Left forelimb (tissue), 1 donor: ENCODE data around the gene PGS1.

Experiments used
- DNase-seq: peaks from one replicate; pipeline ENCODE4 v3.0.0-alpha.2; 2018; ENCODE audit warnings: low spot score

PGS1 gene

DNA sequence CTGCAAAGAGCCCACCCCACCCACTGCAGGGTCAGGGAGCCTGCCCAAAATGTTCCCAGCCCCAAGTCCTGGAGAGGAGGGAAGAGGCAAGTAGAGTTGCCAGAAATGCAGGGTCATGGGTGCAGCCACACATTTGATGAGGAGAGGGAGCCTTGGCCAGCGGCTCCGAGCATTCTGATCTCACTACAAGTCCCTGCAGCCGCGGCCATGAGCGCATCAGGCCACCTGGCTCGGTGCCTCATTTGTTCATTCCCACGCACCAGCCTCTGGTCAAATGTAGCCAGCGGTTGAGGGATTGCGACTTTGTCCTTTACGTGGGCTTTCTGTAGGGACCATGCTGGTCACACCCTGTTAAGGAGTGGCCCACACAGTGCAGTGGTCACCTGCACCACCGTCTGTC, 48.7 kb downstream of the PGS1 start:
- no peak for DNase-seq

DNA sequence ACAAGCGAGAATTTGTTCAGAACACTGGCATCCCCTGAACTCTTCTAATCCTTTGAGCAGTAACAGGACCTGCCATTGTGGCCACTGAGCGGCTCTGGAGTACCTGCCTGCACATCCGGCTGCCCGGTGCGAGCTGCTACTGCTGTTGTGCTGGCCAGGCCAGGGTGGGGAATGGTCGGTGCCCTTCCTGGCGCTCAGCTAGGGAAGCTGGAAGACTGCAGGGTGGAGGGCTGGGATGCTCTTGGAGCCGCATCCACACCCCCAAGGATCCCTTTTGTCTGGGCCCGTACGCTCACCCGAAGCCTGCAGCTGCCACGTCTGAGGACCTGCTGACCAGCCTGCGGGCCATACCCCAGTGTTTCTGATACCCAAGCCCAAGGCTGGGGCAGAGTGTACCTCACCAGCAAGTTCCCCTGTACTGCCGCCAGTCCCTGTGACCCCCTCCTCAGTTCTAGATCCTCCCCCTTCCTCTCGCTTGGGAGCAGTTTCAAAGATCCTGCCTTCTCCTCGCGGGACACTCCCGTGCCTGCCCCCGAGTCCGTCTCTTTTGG, 49.7 kb downstream of the PGS1 start:
- DNase-seq, result no peak

DNA sequence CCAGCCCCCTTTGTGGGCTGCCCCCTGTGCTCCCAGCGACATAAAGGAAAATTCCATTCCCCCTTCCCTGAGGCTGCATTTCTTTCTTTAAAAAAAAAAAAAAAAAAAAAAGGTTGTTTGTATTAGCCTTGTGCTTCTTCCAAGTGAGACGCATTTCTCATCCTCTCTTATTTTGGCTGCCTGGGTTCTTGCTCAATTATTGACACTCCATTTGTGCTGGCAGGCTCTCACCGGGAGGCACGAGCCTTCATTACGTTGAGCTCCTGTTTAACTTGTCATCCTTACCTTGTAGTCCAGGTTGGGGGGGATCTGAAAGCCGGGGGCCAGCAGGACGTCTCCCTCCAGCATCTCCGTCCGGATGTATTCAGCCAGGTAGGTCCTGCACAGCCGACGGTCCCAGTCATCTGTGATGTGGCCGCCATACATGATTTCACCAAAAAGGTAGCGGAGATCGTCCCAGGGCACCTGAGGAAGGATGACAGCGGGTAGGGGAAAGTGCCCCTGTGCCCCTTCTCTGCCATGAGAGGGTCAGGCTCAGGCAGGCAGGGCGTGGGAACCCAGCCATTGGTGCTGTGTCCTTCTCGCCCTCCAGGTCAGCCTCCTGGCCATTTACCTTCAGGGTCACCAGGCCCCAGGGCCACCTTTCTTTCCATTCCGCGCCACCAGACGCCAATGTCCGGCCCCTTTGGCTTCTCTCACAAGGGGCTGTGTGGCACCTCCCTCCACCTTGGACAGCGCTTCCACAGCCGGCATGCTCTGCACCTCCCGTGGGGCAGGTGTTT, 50.6 kb downstream of the PGS1 start:
- DNase-seq, result no peak

DNA sequence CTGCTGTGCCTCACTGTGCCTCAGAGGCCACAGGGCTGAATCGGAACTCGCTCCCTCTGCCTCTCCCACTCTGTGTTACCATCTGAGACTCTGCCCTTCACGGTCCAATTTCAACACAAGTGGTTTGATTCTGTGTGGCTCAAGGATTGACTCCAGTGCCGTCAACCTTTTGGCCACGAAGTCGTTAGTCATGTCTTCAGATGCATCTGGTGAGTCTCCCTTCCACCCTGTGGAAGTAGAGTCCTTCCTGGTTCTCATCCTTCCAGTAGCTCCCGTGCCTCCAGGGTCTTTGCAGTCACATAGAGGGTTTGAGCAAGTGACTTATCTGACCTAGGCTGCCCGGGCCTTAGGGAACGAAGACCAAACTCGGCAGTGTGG, 51.2 kb downstream of the PGS1 start:
- DNase-seq, result no peak

DNA sequence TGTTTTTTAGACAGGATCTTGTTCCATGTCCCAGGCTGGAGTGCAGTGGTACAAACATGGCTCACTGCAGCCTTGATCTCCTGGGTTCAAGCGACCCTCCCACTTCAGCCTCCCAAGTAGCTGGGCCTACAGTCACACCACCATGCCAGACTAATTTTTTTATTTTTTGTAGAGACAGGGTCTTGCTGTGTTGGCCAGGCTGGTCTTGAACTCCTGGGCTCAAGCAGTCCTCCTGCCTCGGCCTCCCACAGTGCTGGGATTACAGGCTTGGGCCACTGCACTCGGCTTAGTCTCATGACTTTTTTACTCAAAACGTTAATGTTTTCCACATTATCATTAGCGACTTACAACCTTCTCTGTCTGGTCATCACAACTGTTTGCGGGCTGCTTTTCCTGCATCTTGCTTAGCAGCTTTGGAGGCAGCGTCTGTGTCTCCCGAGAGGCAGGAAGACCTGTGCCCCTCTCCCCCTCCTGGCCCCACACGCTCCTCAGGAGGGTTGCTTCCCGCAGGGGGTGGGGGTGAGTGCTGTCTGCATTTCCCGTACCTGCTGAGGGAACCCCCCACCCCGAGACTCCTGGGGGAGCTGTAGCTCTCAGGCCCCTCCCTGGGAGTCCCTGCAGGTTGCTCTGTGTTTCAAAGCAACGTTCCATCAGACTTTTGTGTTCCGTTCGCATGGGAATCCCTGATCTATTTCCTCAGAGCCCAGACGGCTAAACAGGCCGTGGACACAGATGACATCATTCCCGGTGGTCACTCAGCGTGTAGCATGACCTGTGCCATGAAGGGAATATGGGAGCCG, 52.6 kb downstream of the PGS1 start:
- DNase-seq, result no peak

DNA sequence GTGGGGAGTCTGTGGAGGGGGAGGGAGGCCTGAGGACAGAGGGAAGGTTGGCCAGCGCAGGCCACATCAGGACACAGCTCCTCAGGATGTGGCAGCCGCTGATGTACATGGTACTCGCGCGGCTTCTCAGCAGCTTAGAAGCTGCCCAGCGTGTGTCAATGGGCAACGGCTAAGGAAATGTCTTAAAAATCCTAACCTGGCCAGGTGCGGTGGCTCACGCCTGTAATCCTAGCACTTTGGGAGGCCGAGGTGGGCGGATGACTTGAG, 53.2 kb downstream of the PGS1 start:
- no peak for DNase-seq

DNA sequence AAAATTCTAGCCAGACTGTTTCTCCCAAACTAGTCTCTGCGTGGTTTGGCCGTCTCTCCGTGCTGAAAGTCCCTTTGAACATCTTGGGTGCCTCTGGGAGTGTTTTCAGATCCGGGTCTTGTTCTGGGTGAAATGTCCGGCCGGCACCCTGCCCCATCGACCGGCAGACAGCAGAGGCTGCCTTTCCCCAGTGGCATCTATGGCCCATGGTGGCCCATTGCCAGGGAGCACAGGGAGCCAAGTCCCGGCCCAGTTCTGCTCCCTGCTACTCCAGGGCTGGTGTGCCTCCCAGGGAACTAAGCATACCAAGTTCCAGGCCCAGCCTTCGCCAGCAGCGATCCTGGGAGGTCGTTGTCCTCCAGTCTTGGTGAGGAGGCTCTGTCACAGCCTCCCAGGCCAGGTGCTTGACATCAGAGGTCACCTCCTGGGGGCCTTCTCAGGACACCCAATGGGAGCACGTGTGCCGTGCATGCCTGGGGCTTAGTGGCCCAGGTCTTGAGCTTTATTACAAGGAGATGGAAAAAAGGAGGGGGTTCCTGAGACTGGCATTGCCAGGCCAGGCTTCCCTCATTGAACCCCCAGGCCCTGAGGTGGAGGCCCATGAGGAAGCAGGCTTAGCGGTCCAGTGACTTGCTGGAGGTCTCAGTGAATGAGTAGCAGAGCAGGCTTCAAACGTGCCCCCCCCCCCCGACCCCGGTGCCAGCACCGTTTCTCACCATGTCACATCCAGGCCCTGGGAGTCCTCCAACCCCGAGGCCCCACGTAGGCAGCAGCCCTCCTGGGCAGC, 54.0 kb downstream of the PGS1 start:
- DNase-seq, result no peak

DNA sequence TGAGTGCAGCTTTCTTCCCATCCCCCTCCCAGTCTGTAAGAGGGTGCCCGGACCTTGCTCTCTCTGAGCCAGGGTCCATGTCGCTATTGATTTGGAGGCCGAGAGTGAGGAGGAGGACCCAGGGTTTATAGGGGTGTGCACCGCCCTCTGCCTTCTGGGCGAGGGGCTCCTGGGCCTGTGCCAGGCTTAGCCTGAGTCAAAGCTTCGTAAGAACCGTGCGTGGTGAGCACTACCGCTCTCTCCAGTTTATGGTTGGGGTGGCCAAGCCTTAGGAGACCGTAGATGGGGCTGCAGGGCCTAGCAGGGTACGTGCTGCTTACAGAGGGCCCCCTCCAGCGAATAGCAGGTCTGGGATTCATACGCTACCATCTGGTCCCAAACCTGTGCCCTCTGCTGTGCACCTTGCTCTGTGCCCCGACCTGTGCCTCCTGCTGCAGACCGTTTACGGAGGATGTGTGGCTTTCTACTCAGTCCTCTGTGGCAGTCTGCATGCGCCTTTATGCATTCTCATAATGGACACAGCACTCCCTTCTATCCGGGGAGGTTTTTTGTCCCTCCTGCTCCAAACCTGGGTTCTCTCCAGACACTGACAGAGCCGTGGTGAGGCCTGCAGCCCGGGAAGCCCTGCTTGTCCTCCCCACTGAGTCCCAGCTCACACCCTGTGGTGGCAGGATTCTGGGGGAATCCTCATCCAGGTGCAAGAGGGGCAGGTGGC, 54.7 kb downstream of the PGS1 start:
- no peak for DNase-seq

DNA sequence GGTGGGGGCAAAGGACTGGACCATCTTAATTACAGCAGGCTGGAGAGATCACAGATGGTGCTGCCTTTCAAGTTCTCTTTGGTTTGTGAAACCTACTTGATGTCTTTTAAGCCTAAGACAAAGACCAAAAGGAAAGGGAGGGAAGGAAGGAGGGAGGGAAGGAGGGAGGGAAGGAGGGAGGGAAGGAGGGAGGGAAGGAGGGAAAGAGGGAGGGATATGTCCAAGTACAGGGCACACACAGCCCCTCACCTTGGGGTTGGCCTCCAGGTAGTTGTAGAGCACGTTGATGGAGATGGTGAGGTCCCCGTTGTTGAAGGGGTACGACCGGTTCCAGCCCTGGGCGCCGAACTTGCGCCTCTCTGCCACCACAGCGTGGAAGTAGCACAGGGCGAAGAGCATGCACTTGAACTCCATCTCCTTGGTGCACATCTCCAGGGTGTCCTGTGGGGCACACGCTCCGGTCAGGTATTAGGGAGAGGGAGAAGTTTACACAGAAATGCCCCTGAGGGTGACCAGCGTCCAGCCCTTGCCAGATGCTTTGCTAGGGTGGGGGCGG, 55.4 kb downstream of the PGS1 start:
- no peak for DNase-seq

DNA sequence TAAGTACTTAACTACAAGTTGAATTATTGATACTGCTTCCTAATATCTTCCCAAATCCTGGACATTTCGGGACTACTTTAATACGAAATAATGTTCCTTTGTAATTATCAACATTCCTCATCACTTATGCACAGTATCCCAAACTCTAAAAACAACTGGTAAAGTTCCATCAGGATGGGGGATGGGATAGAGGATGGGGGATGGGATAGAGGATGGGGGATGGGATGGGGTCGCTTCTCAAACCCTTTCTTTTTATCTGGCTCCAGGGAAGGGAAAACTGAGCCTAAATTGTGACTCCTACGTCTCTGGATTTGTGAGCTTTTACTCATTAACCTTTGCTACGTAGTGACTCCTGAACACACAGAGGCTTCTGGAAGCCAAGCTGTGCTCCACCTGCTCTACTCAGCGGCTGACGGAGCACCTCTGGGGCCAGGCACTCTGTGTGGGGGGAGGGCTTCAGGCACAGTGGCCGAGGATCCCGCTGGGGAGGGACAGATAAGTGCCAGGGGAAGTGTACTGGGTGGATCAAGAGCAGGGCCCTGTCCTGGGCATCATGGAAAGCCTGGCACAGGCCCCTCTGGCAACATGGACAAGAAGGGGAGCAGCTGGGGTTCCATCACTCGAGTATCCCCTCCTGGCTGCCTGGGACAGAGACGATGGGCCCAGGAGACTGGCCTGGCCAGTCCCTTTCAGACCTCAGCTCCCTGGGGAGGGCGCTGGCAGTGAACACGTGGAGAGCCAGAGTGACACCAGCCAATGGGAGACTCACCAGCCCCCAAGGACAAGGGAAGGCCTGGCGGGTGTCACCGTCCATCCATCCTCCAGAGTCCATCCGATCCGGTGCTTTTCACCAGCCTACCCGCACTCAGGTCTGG, 56.2 kb downstream of the PGS1 start:
- DNase-seq, result no peak

DNA sequence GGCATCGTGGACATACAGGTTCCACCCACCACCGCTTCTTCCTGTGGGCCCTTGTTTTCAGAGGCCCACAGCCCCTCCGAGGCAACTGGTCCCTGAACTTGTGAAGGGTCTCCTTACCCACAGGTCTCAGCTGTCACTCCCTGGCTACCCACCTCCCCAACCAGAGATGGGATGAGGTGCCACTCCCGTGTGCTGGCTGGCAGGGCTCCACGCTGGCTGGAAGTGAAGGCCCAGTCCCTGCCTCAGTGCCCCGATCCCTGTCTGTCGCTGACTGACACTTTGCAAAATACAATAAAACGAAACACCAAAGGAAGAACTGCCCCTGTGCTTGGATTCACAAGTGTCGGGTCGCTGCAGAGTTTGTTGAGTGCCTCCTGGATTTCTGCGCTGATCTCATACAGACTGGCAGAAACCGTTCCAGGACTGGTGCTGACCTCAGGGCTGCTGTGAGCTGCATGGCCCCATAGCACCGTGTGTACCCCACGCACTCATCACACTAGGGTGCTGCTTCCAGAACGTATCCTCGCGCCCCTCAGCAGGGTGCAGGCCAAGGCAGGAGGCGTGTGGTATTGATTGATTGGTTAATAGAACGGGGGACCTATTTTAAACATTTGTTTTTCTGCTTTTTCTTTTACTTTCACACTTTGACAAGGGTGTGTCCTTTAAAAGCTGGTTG, 57.0 kb downstream of the PGS1 start:
- no peak for DNase-seq

DNA sequence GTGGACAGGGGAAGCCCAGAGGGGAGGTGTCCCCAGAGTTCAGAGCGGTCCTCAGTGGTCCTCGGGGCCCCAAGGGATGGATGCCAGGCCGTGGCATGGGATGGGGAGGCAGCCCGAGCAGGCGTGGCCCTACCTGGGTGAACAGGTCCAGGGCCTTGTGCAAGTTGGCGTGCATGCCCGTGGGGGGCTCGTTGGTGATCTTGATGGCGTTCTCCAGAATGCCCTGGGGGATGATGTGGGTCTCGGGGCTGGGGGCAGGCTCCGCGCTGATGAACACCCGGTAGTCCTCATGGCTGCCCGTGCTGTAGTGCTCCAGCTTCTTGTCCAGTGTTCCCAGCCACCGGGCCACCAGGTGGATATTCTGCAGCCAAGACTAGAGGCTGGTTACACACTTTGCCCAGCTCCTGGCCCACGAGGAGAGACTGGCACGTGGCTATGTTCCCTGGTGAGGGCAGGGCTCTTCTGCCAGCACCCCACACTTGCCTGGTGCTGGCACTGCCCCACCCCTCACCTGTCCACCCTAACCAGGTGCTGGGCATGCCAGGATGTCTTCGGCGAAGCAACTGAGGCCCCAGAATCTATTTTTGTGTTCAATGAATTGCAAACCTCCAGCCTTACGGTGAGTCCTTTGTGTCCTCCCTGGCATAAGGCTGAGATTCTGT, 59.2 kb downstream of the PGS1 start:
- no peak for DNase-seq

DNA sequence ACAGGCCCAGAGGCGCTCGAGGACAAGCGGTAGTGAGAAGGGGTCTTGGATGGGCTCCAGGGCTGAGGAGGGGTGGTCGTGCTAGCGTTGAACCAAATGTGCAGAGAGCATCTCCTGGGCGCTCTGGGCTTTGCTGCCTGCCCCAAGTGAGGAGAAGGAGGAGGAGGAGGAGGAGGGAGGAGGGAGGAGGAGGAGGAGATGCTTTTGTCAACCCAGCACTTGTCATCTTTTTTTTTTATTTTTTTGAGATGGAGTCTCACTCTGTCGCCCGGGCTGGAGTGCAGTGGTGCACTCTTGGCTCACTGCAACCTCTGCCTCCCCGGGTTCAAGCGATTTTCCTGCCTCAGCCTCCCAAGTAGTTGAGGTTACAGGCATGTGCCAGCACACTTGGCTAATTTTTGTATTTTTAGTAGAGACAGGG, 59.8 kb downstream of the PGS1 start:
- no peak for DNase-seq

DNA sequence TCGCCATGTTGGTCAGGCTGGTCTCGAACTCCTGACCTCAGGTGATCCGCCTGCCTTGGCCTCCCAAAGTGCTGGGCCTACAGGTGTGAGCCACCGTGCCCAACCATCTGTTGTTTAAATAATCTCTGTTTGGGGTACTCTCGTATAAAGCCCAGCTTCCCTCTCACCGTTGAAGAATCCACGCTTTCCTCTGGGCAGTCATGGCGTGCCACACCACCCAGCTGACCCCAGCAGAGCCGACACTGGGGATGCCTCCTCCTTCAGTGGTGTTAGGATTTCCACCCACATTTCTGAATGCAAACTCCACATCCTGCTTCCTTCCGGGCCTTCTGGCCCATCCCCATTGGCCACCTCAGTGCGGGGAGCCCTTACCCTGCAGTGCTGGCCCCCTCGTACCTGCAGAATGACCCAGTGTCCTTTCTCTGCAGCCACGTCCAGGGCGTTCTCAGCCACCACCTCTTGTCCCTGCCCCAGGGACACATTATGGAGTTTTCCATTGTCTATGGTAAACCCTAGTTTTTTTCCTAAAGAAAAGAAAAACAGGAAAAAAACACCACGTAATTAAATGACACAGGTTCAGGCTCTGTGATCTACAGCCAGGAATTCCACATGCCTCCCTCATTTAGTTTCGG, 60.4 kb downstream of the PGS1 start:
- no peak for DNase-seq

DNA sequence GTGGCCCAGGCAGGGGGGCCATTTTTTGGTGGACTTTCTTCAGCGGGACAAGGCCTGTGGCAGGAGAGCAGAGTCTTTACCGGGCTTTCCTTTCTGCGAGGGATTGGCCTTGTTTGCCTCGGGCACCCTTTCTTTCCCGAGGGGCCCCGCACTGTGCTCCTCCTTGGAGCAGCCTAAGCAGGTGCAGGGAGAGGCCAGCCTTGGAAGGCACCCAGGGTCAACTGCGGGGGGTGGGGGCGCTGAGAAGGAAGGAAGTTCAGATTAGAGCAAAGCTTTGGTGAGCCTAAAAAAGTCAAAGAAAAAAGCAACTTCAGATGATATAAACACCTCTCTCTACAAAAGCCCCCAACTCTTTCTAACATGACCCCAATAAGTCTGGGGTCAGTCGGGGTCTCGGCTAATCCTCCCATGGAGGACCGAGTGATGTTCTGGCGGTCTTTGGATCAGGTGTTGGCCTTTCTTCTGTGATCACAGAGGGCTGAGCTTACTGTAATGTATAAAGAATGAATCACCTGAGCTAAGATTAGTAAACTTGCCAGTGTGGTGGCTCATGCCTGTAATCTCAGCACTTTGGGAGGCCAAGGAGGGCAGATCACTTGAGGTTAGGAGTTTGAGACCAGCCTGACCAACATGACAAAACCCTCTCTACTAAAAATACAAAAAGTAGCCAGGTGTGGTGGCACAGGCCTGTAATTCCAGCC, 63.0 kb downstream of the PGS1 start:
- no peak for DNase-seq

DNA sequence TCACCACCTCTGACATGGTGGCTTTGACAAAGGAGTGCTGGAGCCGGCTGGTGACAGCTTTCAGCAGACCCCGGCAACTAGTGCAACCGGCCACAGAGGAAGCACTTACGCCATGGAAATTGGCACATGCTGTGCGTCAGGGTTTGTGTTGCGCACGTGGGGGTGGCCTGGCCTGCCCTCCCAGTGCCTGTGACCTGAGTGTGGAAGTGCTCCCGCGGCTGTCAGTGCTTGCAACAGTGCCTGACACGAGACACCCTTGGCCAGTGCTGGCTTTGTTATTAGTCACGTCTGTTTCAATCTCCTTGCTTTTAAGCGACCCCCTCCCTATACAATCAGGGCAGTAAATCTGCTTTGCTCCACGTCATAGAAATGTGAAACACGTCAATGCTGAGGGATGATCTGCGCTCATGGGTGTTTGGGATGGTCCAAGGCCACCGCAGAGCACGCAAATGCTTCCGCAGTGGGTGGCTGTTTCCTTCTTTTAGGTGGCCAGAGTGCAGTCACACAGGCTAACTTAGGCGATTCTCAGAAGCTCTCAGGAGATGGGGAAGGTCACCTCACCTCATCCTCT, 64.3 kb downstream of the PGS1 start:
- DNase-seq, result no peak

DNA sequence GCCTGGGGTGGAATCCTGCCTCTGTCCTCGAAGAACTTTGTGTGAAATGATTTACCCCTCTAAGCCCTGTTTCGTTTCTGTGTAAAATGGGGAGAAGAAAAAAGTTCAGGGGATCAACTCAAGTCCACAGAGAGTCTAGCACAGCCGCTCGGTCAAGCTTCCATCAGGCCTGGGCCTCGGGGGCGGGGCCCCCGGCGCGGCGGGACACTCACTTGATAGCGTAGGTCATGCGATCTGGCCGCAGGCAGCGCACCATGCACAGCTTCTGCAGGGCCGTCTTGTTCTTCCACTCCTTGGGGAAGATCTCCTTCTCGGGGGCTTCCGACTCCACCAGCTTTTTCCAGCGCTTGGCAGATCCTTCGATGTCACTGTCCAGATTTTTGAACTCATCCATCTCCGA, 65.9 kb downstream of the PGS1 start:
- DNase-seq, result no peak

DNA sequence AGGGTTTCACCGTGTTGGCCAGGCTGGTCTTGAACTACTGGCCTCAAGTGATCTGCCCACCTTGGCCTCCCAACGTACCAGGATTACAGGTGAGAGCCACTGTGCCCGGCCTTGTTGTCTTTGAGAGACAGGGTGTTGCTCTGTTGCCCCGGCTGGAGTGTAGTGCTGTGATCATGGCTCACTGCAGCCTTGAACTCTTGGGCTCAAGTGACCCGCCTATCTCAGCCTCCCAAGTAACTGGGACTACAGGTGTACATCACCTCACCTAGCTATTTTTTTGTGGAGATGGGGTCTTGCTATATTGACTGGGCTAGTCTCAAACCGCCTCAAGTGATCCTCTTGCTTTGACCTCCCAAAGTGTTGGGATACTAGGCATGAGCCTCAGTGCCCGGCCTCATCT, 68.4 kb downstream of the PGS1 start:
- DNase-seq, result no peak
